AG04449 (cell line): ENCODE measurements around the gene GOLGA6A.
A peak's percentile ranks its signal among the peaks of the same experiment; 100 is the strongest.

Source experiments
- CTCF ChIA-PET: fragments of 350-600 bp; formaldehyde crosslinking; extraction: SDS; loops from one replicate; lab custom pipeline; 2021; ENCODE audit warnings: antibody characterized with exemption; lab: Yijun Ruan, JAX
- POLR2A ChIA-PET: fragments of 400-600, 350-600 bp; formaldehyde crosslinking; extraction: SDS; loops from one replicate; lab custom pipeline; 2020; ENCODE audit warnings: antibody characterized with exemption, inconsistent platforms; lab: Yijun Ruan, JAX
- DNase-seq: peaks from one replicate; pipeline ENCODE4 v3.0.0-alpha.2; 2010; ENCODE audit warnings: low read depth, low spot score
- H3K4me3 ChIP-seq: 2 replicates; pipeline ENCODE4 v1.5.1; 2011; ENCODE audit warnings: low read depth, mild to moderate bottlenecking, control low read depth, low read length
- CTCF ChIP-seq: IDR thresholded peaks from one replicate; pipeline ENCODE4 v1.5.1; 2011; ENCODE audit warnings: mild to moderate bottlenecking, moderate library complexity, low read length, control low read depth, inconsistent platforms; ENCODE audit not compliant: insufficient read depth; ENCODE audit errors: missing control alignments

The GOLGA6A gene

GRCh38 chr15:74037171-74038117, 44.9 kb downstream of the GOLGA6A start:
- no peak for DNase-seq
- POLR2A ChIA-PET, result interaction anchor here (1.0 to 1.1 kb wide), 2 partner anchors 43 kb away, joined by 3 to 4 read pairs; partner anchors contain the start of gene PML
- CTCF ChIA-PET, result interaction anchor here (0.8 to 25.5 kb wide), 23 partner anchors 11 to 282 kb away, joined by 3 to 554 read pairs (median 7); partner anchors contain the start of genes PML and STOML1
- TF ChIP-seq CTCF, result no peak
- no peak overlapping the region for H3K4me3 ChIP-seq

- ChIA-PET CTCF (interaction anchor here (0.8 to 25.5 kb wide), 20 partner anchors 11 to 283 kb away, joined by 3 to 554 read pairs (median 10); partner anchors contain the start of genes PML and STOML1), POLR2A (interaction anchor here (1.1 kb wide), 1 partner anchor 42 kb away, joined by 3 read pairs; the partner anchor contains the start of gene PML)
- H3K4me3 ChIP-seq, result no peak overlapping the region
- no peak for DNase-seq
- TF ChIP-seq CTCF, result peak; percentile 78
Measured at GRCh38 chr15:74036271-74037170, 45.8 kb downstream of the GOLGA6A start.

- CTCF ChIA-PET, result interaction anchor here (1.4 to 25.5 kb wide), 11 partner anchors 9 to 284 kb away, joined by 3 to 554 read pairs (median 16); partner anchors contain the start of genes PML and STOML1
- POLR2A ChIA-PET, result no interaction called here
- H3K4me3 ChIP-seq, result no peak overlapping the region
- no peak for DNase-seq
- no peak for TF ChIP-seq CTCF
Measured at GRCh38 chr15:74035121-74036017, 47.0 kb downstream of the GOLGA6A start.

- no peak overlapping the region for H3K4me3 ChIP-seq
- ChIA-PET POLR2A (no interaction called here), CTCF (interaction anchor here (1.4 to 25.5 kb wide), 5 partner anchors 17 to 288 kb away, joined by 3 to 544 read pairs (median 126); partner anchors contain the start of genes PML and STOML1)
- no peak for TF ChIP-seq CTCF
- DNase-seq, result no peak
Measured at GRCh38 chr15:74034206-74034755, 48.1 kb downstream of the GOLGA6A start.
